Mammary epithelial cell (primary cell): Measurements from ENCODE around the gene WHRN.

Experiments
- EZH2 ChIP-seq: IDR thresholded peaks from 2 replicates; pipeline ENCODE4 v1.6.1; 2012; ENCODE audit warnings: low read length, inconsistent platforms, borderline replicate concordance
- TF ChIP-seq, protein P1 (sequence below), 2 donors: IDR thresholded peaks in 1 of 2; conservative IDR thresholded peaks in 1 of 2; 2 replicates each; pipeline ENCODE4 v1.5.1; 2011 to 2012; ENCODE audit warnings: inconsistent platforms in 2 of 2, low read length in 2 of 2, mild to moderate bottlenecking in 2 of 2, control low read depth in 1 of 2, low read depth in 1 of 2; ENCODE audit not compliant: insufficient read depth in 1 of 2; ENCODE audit errors: extremely low read depth in 1 of 2

DNA sequence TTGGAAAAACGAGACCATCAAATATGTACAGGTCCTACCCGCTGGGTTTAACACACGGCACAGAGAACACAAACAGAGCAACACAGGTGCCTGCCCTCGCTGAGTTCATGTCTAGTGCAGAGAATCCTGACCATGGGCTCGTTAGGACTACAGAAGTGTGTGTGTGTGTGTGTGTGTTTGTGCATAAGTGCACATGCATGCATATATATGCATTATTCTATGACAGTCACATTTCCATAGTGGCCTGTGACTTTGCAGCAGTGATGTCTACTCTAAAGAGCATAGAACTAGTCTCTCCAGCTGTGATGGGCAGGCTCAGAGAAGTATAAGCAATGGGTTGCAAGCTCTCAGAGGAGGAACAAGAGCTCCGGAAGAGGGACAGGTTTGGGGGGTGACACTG, 147.9 kb downstream of the WHRN start:
- TF ChIP-seq, protein P1, sequence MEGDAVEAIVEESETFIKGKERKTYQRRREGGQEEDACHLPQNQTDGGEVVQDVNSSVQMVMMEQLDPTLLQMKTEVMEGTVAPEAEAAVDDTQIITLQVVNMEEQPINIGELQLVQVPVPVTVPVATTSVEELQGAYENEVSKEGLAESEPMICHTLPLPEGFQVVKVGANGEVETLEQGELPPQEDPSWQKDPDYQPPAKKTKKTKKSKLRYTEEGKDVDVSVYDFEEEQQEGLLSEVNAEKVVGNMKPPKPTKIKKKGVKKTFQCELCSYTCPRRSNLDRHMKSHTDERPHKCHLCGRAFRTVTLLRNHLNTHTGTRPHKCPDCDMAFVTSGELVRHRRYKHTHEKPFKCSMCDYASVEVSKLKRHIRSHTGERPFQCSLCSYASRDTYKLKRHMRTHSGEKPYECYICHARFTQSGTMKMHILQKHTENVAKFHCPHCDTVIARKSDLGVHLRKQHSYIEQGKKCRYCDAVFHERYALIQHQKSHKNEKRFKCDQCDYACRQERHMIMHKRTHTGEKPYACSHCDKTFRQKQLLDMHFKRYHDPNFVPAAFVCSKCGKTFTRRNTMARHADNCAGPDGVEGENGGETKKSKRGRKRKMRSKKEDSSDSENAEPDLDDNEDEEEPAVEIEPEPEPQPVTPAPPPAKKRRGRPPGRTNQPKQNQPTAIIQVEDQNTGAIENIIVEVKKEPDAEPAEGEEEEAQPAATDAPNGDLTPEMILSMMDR (conservative IDR thresholded peaks at IDR 0.05 in 1 of 2, IDR thresholded peaks at IDR 0.05 in 1 of 2; ENCODE audit: extremely low read depth in 1 of 2, insufficient read depth in 1 of 2, low read depth in 1 of 2, low read length in 2 of 2) = no peak
- no peak for TF ChIP-seq EZH2
